SU-DHL-6 (cell line): ENCODE measurements around the gene CRTC2.

Source experiments
- H2AFZ ChIP-seq: fragments of 200-600 bp; sonication (generic); 2 replicates; pipeline ENCODE4 v1.6.1; 2014; ENCODE audit warnings: low read depth, mild to moderate bottlenecking, moderate library complexity, mixed read lengths, antibody characterized with exemption, low read length; ENCODE audit not compliant: severe bottlenecking
- H3F3A ChIP-seq: fragments of 200-600 bp; shearing (Covaris generic); 2 replicates; pipeline ENCODE4 v1.6.0; 2016; ENCODE audit warnings: antibody characterized with exemption, mild to moderate bottlenecking; ENCODE audit not compliant: insufficient read depth
- H3K27ac ChIP-seq: fragments of 200-600 bp; sonication (generic); 2 replicates; pipeline ENCODE4 v1.5.1; 2016; ENCODE audit warnings: low read depth, mild to moderate bottlenecking, low read length, moderate library complexity, mixed read lengths
- H3K27me3 ChIP-seq: fragments of 200-600 bp; sonication (generic), shearing (Covaris generic); 2 replicates; pipeline ENCODE4 v1.6.0; 2014; ENCODE audit warnings: mild to moderate bottlenecking, low read length
- H3K36me3 ChIP-seq: fragments of 200-600 bp; sonication (generic); 2 replicates; pipeline ENCODE4 v1.6.1; 2014; ENCODE audit warnings: mild to moderate bottlenecking, low read length, mixed read lengths
- H3K4me2 ChIP-seq: fragments of 300-600, 200-600 bp; shearing (Covaris generic), sonication (generic); 2 replicates; pipeline ENCODE4 v1.6.0; 2014; ENCODE audit warnings: low read length, low read depth, mild to moderate bottlenecking; ENCODE audit not compliant: poor library complexity, severe bottlenecking
- H3K4me3 ChIP-seq: fragments of 200-600 bp; sonication (generic); 2 replicates; pipeline ENCODE4 v1.5.1; 2014; ENCODE audit warnings: antibody characterized with exemption, low read length, mild to moderate bottlenecking, mixed read lengths; ENCODE audit not compliant: insufficient read depth, poor library complexity, severe bottlenecking
- H3K79me2 ChIP-seq: fragments of 200-600 bp; sonication (generic); 2 replicates; pipeline ENCODE4 v1.6.1; 2014; ENCODE audit warnings: mild to moderate bottlenecking, low read length, moderate library complexity; ENCODE audit not compliant: insufficient read depth
- H3K9ac ChIP-seq: fragments of 200-600 bp; sonication (generic); 2 replicates; pipeline ENCODE4 v1.7.0; 2014; ENCODE audit warnings: mild to moderate bottlenecking, low read length
- H3K9me2 ChIP-seq: fragments of 200-600 bp; sonication (generic); replicated peaks from 2 replicates; pipeline ENCODE4 v1.6.1; 2014; ENCODE audit warnings: low read length; ENCODE audit not compliant: insufficient read depth
- H3K9me3 ChIP-seq: fragments of 200-600 bp; sonication (generic); 2 replicates; pipeline ENCODE4 v1.6.1; 2014; ENCODE audit warnings: low read length, mixed read lengths; ENCODE audit not compliant: insufficient read depth
- H4K20me1 ChIP-seq: fragments of 200-600 bp; sonication (generic); 2 replicates; pipeline ENCODE4 v1.6.1; 2014; ENCODE audit warnings: low read depth, mild to moderate bottlenecking, antibody characterized with exemption, low read length, moderate library complexity, mixed read lengths
- EZH2phosphoT487 ChIP-seq: fragments of 200-600 bp; sonication (generic), shearing (Covaris generic); conservative IDR thresholded peaks from 2 replicates; pipeline ENCODE4 v1.6.1; 2018; ENCODE audit warnings: mild to moderate bottlenecking, antibody characterized with exemption, low read length, moderate library complexity, mixed read lengths
- TF ChIP-seq, protein P1 (sequence below): fragments of 200-600 bp; sonication (generic); IDR thresholded peaks from one replicate; pipeline ENCODE4 v1.5.1; 2017; ENCODE audit warnings: antibody characterized with exemption, mild to moderate bottlenecking, low read length, moderate library complexity; ENCODE audit not compliant: insufficient read depth, poor library complexity, severe bottlenecking

Gene CRTC2

DNA sequence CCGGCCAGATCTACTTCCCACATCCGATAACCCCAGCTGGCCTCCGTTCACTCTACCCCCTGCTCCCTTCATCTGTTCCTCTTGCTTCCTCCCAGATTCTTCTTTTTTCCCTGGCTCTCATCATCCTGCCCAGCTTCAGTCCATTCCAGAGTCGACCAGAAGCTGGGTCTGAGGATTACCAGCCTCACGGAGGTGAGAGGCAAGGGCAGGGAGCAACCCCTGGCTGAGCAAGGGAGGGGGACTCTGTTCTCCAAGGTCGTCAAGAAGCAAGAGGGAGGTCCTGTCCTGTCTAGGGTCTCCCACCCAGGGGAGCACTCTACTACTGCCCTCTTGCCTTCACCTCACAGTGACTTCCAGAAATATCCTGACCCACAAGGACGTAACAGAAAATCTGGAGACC, 15.1 kb upstream of the CRTC2 start:
- no peak overlapping the region for H3K9ac ChIP-seq
- no peaks in the 10 kb centered on the region; the same call in 1 of the 2 replicates for H3K36me3 ChIP-seq
- no peaks in the 10 kb centered on the region for H3K9me3 ChIP-seq
- no peak overlapping the region for H3K4me2 ChIP-seq
- no peaks in the 10 kb centered on the region for H3K27me3 ChIP-seq
- TF ChIP-seq EZH2phosphoT487 = no peak
- TF ChIP-seq, protein P1, sequence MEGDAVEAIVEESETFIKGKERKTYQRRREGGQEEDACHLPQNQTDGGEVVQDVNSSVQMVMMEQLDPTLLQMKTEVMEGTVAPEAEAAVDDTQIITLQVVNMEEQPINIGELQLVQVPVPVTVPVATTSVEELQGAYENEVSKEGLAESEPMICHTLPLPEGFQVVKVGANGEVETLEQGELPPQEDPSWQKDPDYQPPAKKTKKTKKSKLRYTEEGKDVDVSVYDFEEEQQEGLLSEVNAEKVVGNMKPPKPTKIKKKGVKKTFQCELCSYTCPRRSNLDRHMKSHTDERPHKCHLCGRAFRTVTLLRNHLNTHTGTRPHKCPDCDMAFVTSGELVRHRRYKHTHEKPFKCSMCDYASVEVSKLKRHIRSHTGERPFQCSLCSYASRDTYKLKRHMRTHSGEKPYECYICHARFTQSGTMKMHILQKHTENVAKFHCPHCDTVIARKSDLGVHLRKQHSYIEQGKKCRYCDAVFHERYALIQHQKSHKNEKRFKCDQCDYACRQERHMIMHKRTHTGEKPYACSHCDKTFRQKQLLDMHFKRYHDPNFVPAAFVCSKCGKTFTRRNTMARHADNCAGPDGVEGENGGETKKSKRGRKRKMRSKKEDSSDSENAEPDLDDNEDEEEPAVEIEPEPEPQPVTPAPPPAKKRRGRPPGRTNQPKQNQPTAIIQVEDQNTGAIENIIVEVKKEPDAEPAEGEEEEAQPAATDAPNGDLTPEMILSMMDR = no peak
- no peak overlapping the region for H3K4me3 ChIP-seq
- no peaks in the 10 kb centered on the region for H4K20me1 ChIP-seq
- H3K9me2 ChIP-seq = no peaks in the 10 kb centered on the region
- H3F3A ChIP-seq = peaks cover 9% of the 10 kb centered on the region; the same call in 1 of the 2 replicates
- H3K79me2 ChIP-seq = peaks cover 21% of the 10 kb centered on the region
- no peak overlapping the region for H3K27ac ChIP-seq
- H2AFZ ChIP-seq = no peak overlapping the region

DNA sequence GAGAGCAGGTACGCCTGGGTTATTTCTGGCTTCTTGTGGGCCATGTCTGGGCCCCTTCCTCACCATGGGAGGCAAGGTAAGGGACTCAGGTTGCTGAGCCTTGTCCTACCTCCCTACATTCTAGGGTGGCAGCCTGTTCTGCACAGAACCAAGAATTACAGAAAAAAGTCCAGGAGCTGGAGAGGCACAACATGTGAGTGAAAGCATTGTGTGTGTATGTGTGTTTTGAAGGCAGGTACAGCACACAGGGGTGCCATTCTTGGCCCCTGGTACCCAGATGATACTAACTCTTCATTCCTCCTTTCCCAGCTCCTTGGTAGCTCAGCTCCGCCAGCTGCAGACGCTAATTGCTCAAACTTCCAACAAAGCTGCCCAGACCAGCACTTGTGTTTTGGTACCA, 14.7 kb upstream of the CRTC2 start:
- Histone ChIP-seq H3K36me3 (no peaks in the 10 kb centered on the region; the same call in 1 of the 2 replicates), H2AFZ (no peak overlapping the region), H4K20me1 (no peaks in the 10 kb centered on the region), H3K27ac (no peak overlapping the region), H3F3A (peaks cover 9% of the 10 kb centered on the region; the same call in 1 of the 2 replicates), H3K9me2 (no peaks in the 10 kb centered on the region), H3K4me2 (no peak overlapping the region), H3K27me3 (no peaks in the 10 kb centered on the region), H3K9me3 (no peaks in the 10 kb centered on the region), H3K79me2 (peaks cover 21% of the 10 kb centered on the region), H3K4me3 (no peak overlapping the region), H3K9ac (no peak overlapping the region)
- TF ChIP-seq, protein P1 = no peak
- no peak for TF ChIP-seq EZH2phosphoT487

DNA sequence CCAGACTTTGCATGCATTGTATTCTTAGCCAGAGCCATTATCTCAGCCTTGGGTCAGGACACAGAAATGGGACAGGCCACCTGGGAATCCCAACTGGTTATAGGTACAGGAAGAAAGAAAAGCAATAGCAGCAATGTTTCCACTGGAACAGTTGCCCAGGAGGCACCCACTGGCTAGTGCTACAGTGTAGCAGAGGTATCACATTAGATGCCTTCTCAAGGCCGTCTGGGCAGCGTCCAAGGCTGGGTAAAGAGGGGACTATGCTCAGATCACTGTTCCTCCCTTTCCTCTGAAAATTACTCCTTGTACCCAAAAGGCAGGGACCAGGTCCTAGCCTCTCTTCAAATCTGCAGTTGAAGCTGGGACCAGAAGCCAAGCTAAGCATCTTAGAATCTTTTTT, 11.9 kb upstream of the CRTC2 start:
- Histone ChIP-seq H3K4me2 (no peak overlapping the region), H2AFZ (no peak overlapping the region), H4K20me1 (no peaks in the 10 kb centered on the region), H3K36me3 (no peaks in the 10 kb centered on the region), H3F3A (peaks cover 24% of the 10 kb centered on the region), H3K79me2 (peaks cover 6% of the 10 kb centered on the region; the same call in 1 of the 2 replicates), H3K9me3 (no peaks in the 10 kb centered on the region), H3K9ac (no peak overlapping the region), H3K27me3 (no peaks in the 10 kb centered on the region), H3K27ac (no peak overlapping the region), H3K4me3 (no peak overlapping the region), H3K9me2 (no peaks in the 10 kb centered on the region)
- TF ChIP-seq, protein P1 = no peak
- TF ChIP-seq EZH2phosphoT487 = no peak
